ENCODE results near the gene SMYD5. TPM values are rescaled to one million over a fixed set of nuclear protein-coding genes. Genes with fewer than 3 reads are reported as not detected.
A peak's percentile ranks its signal among the peaks of the same experiment; 100 is the strongest.

Gene SMYD5
- total and polyA plus RNA-seq, 8 donors: 12.1 to 46.2 (median 34.0) TPM

- H3K27me3 ChIP-seq: no peaks in the 10 kb centered on the region
- DNase-seq (no peak), ATAC-seq (no peak)
- no peaks in the 10 kb centered on the region for H3K9me3 ChIP-seq
- H3K27ac ChIP-seq: no peak overlapping the region
- no peak for TF ChIP-seq CTCF (IDR thresholded peaks at IDR 0.05)
- H3K36me3 ChIP-seq: peaks cover 0 to 79% of the 10 kb centered on the region in 2 donors
- intact Hi-C loops (cut with DNase I): no loop called here
- no peaks in the 10 kb centered on the region for H3K4me1 ChIP-seq
- no peak overlapping the region for H3K4me3 ChIP-seq
These were observed 38.4 kb downstream of the SMYD5 start for GRCh38 chr2:73252238-73253027.

GRCh38 chr2:73253400-73253799 is 39.4 kb downstream of the SMYD5 start:
- ATAC-seq: no peak
- Histone ChIP-seq H3K4me1 (no peaks in the 10 kb centered on the region), H3K4me3 (no peak overlapping the region), H3K27ac (no peak overlapping the region), H3K36me3 (peaks cover 0 to 69% of the 10 kb centered on the region in 2 donors), H3K9me3 (no peaks in the 10 kb centered on the region), H3K27me3 (no peaks in the 10 kb centered on the region)
- TF ChIP-seq CTCF (IDR thresholded peaks at IDR 0.05): no peak
- no peak for DNase-seq
- intact Hi-C loops (cut with DNase I): no loop called here

GRCh38 chr2:73253901-73254300 is 39.9 kb downstream of the SMYD5 start:
- H3K4me3 ChIP-seq: no peak overlapping the region
- no peaks in the 10 kb centered on the region for H3K27me3 ChIP-seq
- H3K36me3 ChIP-seq: peaks cover 0 to 64% of the 10 kb centered on the region in 2 donors
- no peaks in the 10 kb centered on the region for H3K4me1 ChIP-seq
- H3K27ac ChIP-seq: no peak overlapping the region
- H3K9me3 ChIP-seq: no peaks in the 10 kb centered on the region
- intact Hi-C loops (cut with DNase I): no loop called here
- DNase-seq: no peak
- ATAC-seq: no peak
- no peak for TF ChIP-seq CTCF (IDR thresholded peaks at IDR 0.05)

- no peak for ATAC-seq
- intact Hi-C loops (cut with DNase I): no loop called here
- no peak for TF ChIP-seq CTCF (IDR thresholded peaks at IDR 0.05)
- Histone ChIP-seq H3K36me3 (peaks cover 0 to 58% of the 10 kb centered on the region in 2 donors), H3K27me3 (no peaks in the 10 kb centered on the region), H3K4me1 (no peaks in the 10 kb centered on the region), H3K4me3 (no peak overlapping the region), H3K9me3 (no peaks in the 10 kb centered on the region), H3K27ac (no peak overlapping the region)
- no peak for DNase-seq
These were observed 40.4 kb downstream of the SMYD5 start for GRCh38 chr2:73254343-73255006.

- Histone ChIP-seq H3K4me1 (no peaks in the 10 kb centered on the region), H3K27ac (no peak overlapping the region), H3K4me3 (no peak overlapping the region), H3K9me3 (no peaks in the 10 kb centered on the region), H3K27me3 (no peaks in the 10 kb centered on the region), H3K36me3 (peaks cover 0 to 52% of the 10 kb centered on the region in 2 donors)
- ATAC-seq (no peak), DNase-seq (peak in 1 of 4 donors; percentile 65)
- no peak for TF ChIP-seq CTCF (IDR thresholded peaks at IDR 0.05)
- intact Hi-C loops (cut with DNase I): no loop called here
These were observed 41.1 kb downstream of the SMYD5 start for GRCh38 chr2:73255007-73255644.
